ENCODE measurements around the gene SLC44A2. TPM values are rescaled to one million over a fixed set of nuclear protein-coding genes. Genes with fewer than 3 reads are reported as not detected.

SLC44A2 gene
- total and polyA plus RNA-seq, 2 of the 8 experiments (the other 6 are each of a cell fraction or from before 2014, with no cell fraction given) = 105 to 120 TPM

GRCh38 chr19:10593148-10593547 is 32.2 kb upstream of the SLC44A2 start:
- 90% methylated on average over 7 of the region's 7 CpGs; no CpG with 5 or more reads in 1 of the 2 experiments for WGBS, 2 experiments (ENCODE audit: extremely low coverage in 1 of 2, insufficient coverage in 1 of 2, insufficient read length in 1 of 2, insufficient replicate concordance in 2 of 2, low coverage in 1 of 2, low lambda C conversion rate in 2 of 2, missing lambda C conversion rate in 1 of 2)
- H2BK5ac ChIP-seq (ENCODE audit: low read depth, low read length) = no peak overlapping the region
- H2BK12ac ChIP-seq (ENCODE audit: low read depth, low read length) = no peak overlapping the region
- POLR2A ChIA-PET (ENCODE audit: partially characterized antibody) = interaction anchor here (0.8 to 3.3 kb wide), 6 partner anchors 9 to 70 kb away, joined by 3 to 19 read pairs (median 4); no protein-coding TSS in a partner anchor
- no peak overlapping the region for H3K56ac ChIP-seq (replicated peaks; ENCODE audit: insufficient read length, low read depth, low read length)
- H3K9me3 ChIP-seq (ENCODE audit: insufficient read depth in 2 of 2, low read depth in 1 of 2, low read length in 1 of 2) = no peaks in the 10 kb centered on the region
- no peak overlapping the region for H2BK120ac ChIP-seq (replicated peaks; ENCODE audit: low read depth, low read length)
- no peaks in the 10 kb centered on the region for H3K4me1 ChIP-seq (replicated peaks in 1 of 4; ENCODE audit: control insufficient read depth in 3 of 4, insufficient read depth in 4 of 4, low read length in 3 of 4)
- H3K4me2 ChIP-seq (ENCODE audit: insufficient read depth in 1 of 2, low read depth in 2 of 2, low read length in 2 of 2) = no peak overlapping the region
- H3K79me1 ChIP-seq (ENCODE audit: low read depth, low read length) = no peaks in the 10 kb centered on the region
- no peaks in the 10 kb centered on the region for H3K27me3 ChIP-seq (replicated peaks in 1 of 4; ENCODE audit: control insufficient read depth in 3 of 4, extremely low read depth in 1 of 4, insufficient read depth in 3 of 4, low read length in 3 of 4)
- H3K23ac ChIP-seq (ENCODE audit: insufficient read length) = no peak overlapping the region
- TF ChIP-seq JUND (IDR thresholded peaks at IDR 0.05; ENCODE audit: low read length) (no peak), SIRT6 (IDR thresholded peaks at IDR 0.05; ENCODE audit: low read length) (no peak), PHF8 (conservative IDR thresholded peaks at IDR 0.05; ENCODE audit: low read depth, low read length) (no peak), SP4 (IDR thresholded peaks at IDR 0.05; ENCODE audit: low read length) (no peak), EGR1 (IDR thresholded peaks at IDR 0.05; ENCODE audit: borderline replicate concordance, low read depth, low read length) (no peak), SIN3A (conservative IDR thresholded peaks at IDR 0.05 in 1 of 2, IDR thresholded peaks at IDR 0.05 in 1 of 2; ENCODE audit: low read depth in 1 of 2, low read length in 2 of 2) (no peak), KDM4A (IDR thresholded peaks at IDR 0.05; ENCODE audit: low read depth, low read length, severe bottlenecking) (no peak), HDAC6 (IDR thresholded peaks at IDR 0.05; ENCODE audit: low read depth, low read length) (no peak), CHD1 (IDR thresholded peaks at IDR 0.05; ENCODE audit: low read depth, low read length) (no peak)
- H2BK15ac ChIP-seq (ENCODE audit: low read length) = no peak overlapping the region
- no peak overlapping the region for H2BK20ac ChIP-seq (ENCODE audit: low read length)
- H2AFZ ChIP-seq (ENCODE audit: low read length) = no peak overlapping the region
- no peak overlapping the region for H3K9ac ChIP-seq (replicated peaks in 1 of 4; ENCODE audit: extremely low read depth in 1 of 4, low read depth in 3 of 4, low read length in 3 of 4)
- H4K8ac ChIP-seq (ENCODE audit: extremely low read depth, insufficient read depth, low read length) = no peak overlapping the region; the same call in 1 of the 2 replicates
- no peaks in the 10 kb centered on the region for H4K20me1 ChIP-seq (replicated peaks in 1 of 2; ENCODE audit: control insufficient read depth in 1 of 2, insufficient read depth in 2 of 2, low read length in 2 of 2)
- no peaks in the 10 kb centered on the region for H3K79me2 ChIP-seq (ENCODE audit: control insufficient read depth in 1 of 2, insufficient read depth in 2 of 2, low read length in 2 of 2)
- no peak overlapping the region for H3K18ac ChIP-seq (ENCODE audit: extremely low read depth, low read length)
- H3K27ac ChIP-seq (ENCODE audit: low read depth, low read length) = no peak overlapping the region
- H2AK5ac ChIP-seq (ENCODE audit: low read depth, low read length) = no peak overlapping the region
- CTCF ChIA-PET (ENCODE audit: partially characterized antibody) = interaction anchor here (1.0 to 2.3 kb wide), 3 partner anchors 12 to 96 kb away, joined by 4 to 13 read pairs (median 7); no protein-coding TSS in a partner anchor
- H4K91ac ChIP-seq (replicated peaks; ENCODE audit: insufficient read length, low read length) = no peak overlapping the region
- no peak overlapping the region for H3K14ac ChIP-seq (ENCODE audit: insufficient read length)
- no peak for FAIRE-seq
- H3K23me2 ChIP-seq (ENCODE audit: low read depth, low read length) = no peaks in the 10 kb centered on the region; the same call in 1 of the 2 replicates
- no peak overlapping the region for H3K4ac ChIP-seq (replicated peaks; ENCODE audit: insufficient read length, low read depth, low read length)
- no peaks in the 10 kb centered on the region for H3K36me3 ChIP-seq (ENCODE audit: control insufficient read depth in 2 of 4, insufficient read depth in 4 of 4, low read length in 3 of 4)
- H4K5ac ChIP-seq (ENCODE audit: insufficient read length, low read depth, low read length) = no peak overlapping the region
- DNase-seq (ENCODE audit: low read depth in 1 of 2, low spot score in 2 of 2) = no peak
- H3K4me3 ChIP-seq (ENCODE audit: extremely low read depth in 1 of 4, insufficient read depth in 2 of 4, low read depth in 3 of 4, low read length in 4 of 4) = no peak overlapping the region

Measured in H1 (cell line).